HEK293T (cell line): ENCODE results near the gene ADAMTS12.

ENCODE experiments used
- ARNT ChIP-seq: fragments of 450-650 bp; IDR thresholded peaks from 2 replicates; pipeline ENCODE4 v1.6.1; 2017; ENCODE audit warnings: mild to moderate bottlenecking
- BHLHE40 ChIP-seq: fragments of 450-650 bp; IDR thresholded peaks from 2 replicates; pipeline ENCODE4 v1.6.1; 2016; ENCODE audit warnings: mild to moderate bottlenecking, moderate library complexity, borderline replicate concordance
- FOXM1 ChIP-seq: fragments of 450-650 bp; IDR thresholded peaks from 2 replicates; pipeline ENCODE4 v1.6.1; 2017; ENCODE audit warnings: mild to moderate bottlenecking, borderline replicate concordance
- SP1 ChIP-seq: fragments of 450-650 bp; IDR thresholded peaks from 2 replicates; pipeline ENCODE4 v1.6.1; 2017

DNA sequence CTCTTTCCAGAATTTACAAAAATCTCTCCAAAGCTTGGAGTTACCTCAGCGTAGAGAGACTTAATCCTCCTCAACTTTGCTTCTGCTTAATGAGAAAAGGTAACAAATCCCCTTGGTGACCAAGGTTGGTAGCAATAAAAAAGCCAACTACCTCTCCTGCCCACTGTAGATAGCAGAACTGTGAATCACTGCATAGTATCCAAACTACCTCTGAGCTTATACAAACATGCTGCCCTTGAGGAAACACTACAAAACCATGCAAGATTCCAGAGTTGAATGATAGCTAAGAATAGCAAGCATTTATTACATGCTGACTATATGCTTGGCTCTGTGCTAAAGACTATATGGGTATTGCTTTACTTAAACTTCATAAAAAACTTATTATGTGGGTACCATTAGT, 2.8 kb upstream of the ADAMTS12 start:
- no peak for TF ChIP-seq BHLHE40
- no peak for TF ChIP-seq SP1
- no peak for TF ChIP-seq ARNT
- no peak for TF ChIP-seq FOXM1
